A549 (cell line): ENCODE results near the gene LIMCH1. TPM values are rescaled to one million over a fixed set of nuclear protein-coding genes. Genes with fewer than 3 reads are reported as not detected.

Experiments used
- ATAC-seq, 2 experiments: fragments of 200-7000 bp in 1 of 2; fragments of >200 bp in 1 of 2; cut with Nextera tagmentation in 1 of 2; cut with Tn5 transposase in 1 of 2; 3 replicates each; pipeline versions ENCODE4 v1.8.0 to v1.9.1; 2018 to 2020; ENCODE audit warnings: mild to moderate bottlenecking in 1 of 2, moderate library complexity in 1 of 2
- CTCF ChIA-PET: fragments of 300-600 bp; sonication (Branson Sonifier 250); formaldehyde crosslinking; extraction: SDS; loops from one replicate; lab custom pipeline; 2021; ENCODE audit warnings: antibody characterized with exemption, inconsistent platforms; lab: Yijun Ruan, JAX
- POLR2A ChIA-PET: fragments of 350-600 bp; formaldehyde crosslinking; extraction: SDS; loops from one replicate; lab custom pipeline; 2021; ENCODE audit warnings: antibody characterized with exemption, inconsistent platforms; lab: Yijun Ruan, JAX
- DNase-seq, 2 experiments: peaks; one replicate each; pipeline versions ENCODE4 v3.0.0 to v3.0.0-alpha.2; 2011 to 2016; ENCODE audit warnings: low read depth in 1 of 2, low spot score in 1 of 2
- FAIRE-seq: peaks from 2 replicates; lab custom pipeline; 2011; peaks lifted over from hg19 to GRCh38; lab: Jason Lieb, UNC
- H3K27ac ChIP-seq, 2 experiments: fragments of >200 bp; sonication (Bioruptor Twin); formaldehyde crosslinking; 3 replicates each; pipeline ENCODE4 v1.5.1; 2016 to 2017
- H3K4me1 ChIP-seq: fragments of >200 bp; sonication (Bioruptor Twin); formaldehyde crosslinking; 3 replicates; pipeline ENCODE4 v1.6.1; 2016
- H3K4me2 ChIP-seq: fragments of >200 bp; sonication (Bioruptor Twin); formaldehyde crosslinking; 3 replicates; pipeline ENCODE4 v1.6.1; 2016
- H3K4me3 ChIP-seq: fragments of >200 bp; sonication (Bioruptor Twin); formaldehyde crosslinking; 3 replicates; pipeline ENCODE4 v1.5.1; 2016
- H3K9me3 ChIP-seq: fragments of >200 bp; sonication (Bioruptor Twin); formaldehyde crosslinking; 3 replicates; pipeline ENCODE4 v1.6.1; 2016
- BHLHE40 ChIP-seq: IDR thresholded peaks from 2 replicates; pipeline ENCODE4 v1.6.1; 2012; ENCODE audit warnings: low read depth, low read length, inconsistent platforms
- ELK1 ChIP-seq: fragments of 150-350 bp; IDR thresholded peaks from 2 replicates; pipeline ENCODE4 v1.6.1; 2014; ENCODE audit warnings: low read depth, mild to moderate bottlenecking, low read length
- EP300 ChIP-seq, 2 experiments: fragments of >200 bp; sonication (Bioruptor Twin); formaldehyde crosslinking; IDR thresholded peaks; 2 replicates in 1 of 2; 3 replicates in 1 of 2; pipeline ENCODE4 v1.6.1; 2016 to 2017
- FOSB ChIP-seq: fragments of 250-450 bp; sonication (Bioruptor Pico); IDR thresholded peaks from 2 replicates; pipeline ENCODE4 v1.5.0; 2020; ENCODE audit warnings: mild to moderate bottlenecking, moderate library complexity
- FOXS1 ChIP-seq: fragments of 250-450 bp; sonication (Bioruptor Pico); IDR thresholded peaks from 2 replicates; pipeline ENCODE4 v1.5.0; 2020; ENCODE audit warnings: mild to moderate bottlenecking, moderate library complexity
- HMGXB4 ChIP-seq: fragments of 250-450 bp; sonication (Bioruptor Pico); IDR thresholded peaks from 2 replicates; pipeline ENCODE4 v1.5.0; 2021; ENCODE audit warnings: mild to moderate bottlenecking, moderate library complexity, borderline replicate concordance
- HOXB5 ChIP-seq: fragments of 250-450 bp; sonication (Bioruptor Pico); IDR thresholded peaks from 2 replicates; pipeline ENCODE4 v1.5.0; 2020; ENCODE audit warnings: mild to moderate bottlenecking, moderate library complexity
- JUNB ChIP-seq: fragments of >200 bp; sonication (Bioruptor Twin); formaldehyde crosslinking; IDR thresholded peaks from 2 replicates; pipeline ENCODE4 v1.6.1; 2016
- MAFK ChIP-seq: fragments of 450-650 bp; IDR thresholded peaks from 2 replicates; pipeline ENCODE4 v1.6.1; 2014; ENCODE audit not compliant: partially characterized antibody
- NPAS2 ChIP-seq: fragments of 250-450 bp; sonication (Bioruptor Pico); IDR thresholded peaks from 2 replicates; pipeline ENCODE4 v1.8.0; 2022; ENCODE audit warnings: mild to moderate bottlenecking, moderate library complexity, borderline replicate concordance
- NR3C1 ChIP-seq: fragments of >200 bp; sonication (Bioruptor Twin); formaldehyde crosslinking; IDR thresholded peaks from 3 replicates; pipeline ENCODE4 v1.6.1; 2017
- POLR2AphosphoS2 ChIP-seq: conservative IDR thresholded peaks from 2 replicates; pipeline ENCODE4 v1.6.1; 2012; ENCODE audit warnings: low read length, improper control_type of control experiment, inconsistent platforms
- RAD21 ChIP-seq, 2 experiments: fragments of >200 bp in 1 of 2; sonication (Bioruptor Twin) in 1 of 2; formaldehyde crosslinking in 1 of 2; IDR thresholded peaks in 1 of 2; conservative IDR thresholded peaks in 1 of 2; 2 replicates in 1 of 2; 3 replicates in 1 of 2; pipeline ENCODE4 v1.6.1; 2012 to 2018; ENCODE audit warnings: inconsistent platforms in 1 of 2
- RARB ChIP-seq: fragments of 250-450 bp; sonication (Bioruptor Pico); IDR thresholded peaks from 2 replicates; pipeline ENCODE4 v1.8.0; 2021; ENCODE audit warnings: mild to moderate bottlenecking, moderate library complexity
- RCOR1 ChIP-seq: fragments of 150-350 bp; IDR thresholded peaks from 2 replicates; pipeline ENCODE4 v1.6.1; 2014; ENCODE audit warnings: antibody characterized with exemption, low read length, low read depth
- SMC3 ChIP-seq: fragments of >200 bp; sonication (Bioruptor Twin); formaldehyde crosslinking; IDR thresholded peaks from 3 replicates; pipeline ENCODE4 v1.6.1; 2018; ENCODE audit warnings: inconsistent platforms
- SREBF2 ChIP-seq: fragments of 450-650 bp; IDR thresholded peaks from 2 replicates; pipeline ENCODE4 v1.6.1; 2014; ENCODE audit warnings: mild to moderate bottlenecking, moderate library complexity
- TFCP2L1 ChIP-seq: fragments of 250-450 bp; sonication (Bioruptor Pico); IDR thresholded peaks from 2 replicates; pipeline ENCODE4 v1.5.0; 2021; ENCODE audit warnings: mild to moderate bottlenecking
- ZNF302 ChIP-seq: fragments of 250-450 bp; sonication (Bioruptor Pico); IDR thresholded peaks from 2 replicates; pipeline ENCODE4 v1.9.0; 2021; ENCODE audit warnings: inconsistent platforms, mild to moderate bottlenecking, moderate library complexity
- WGBS: methylation state at CpG from one replicate; pipeline ENCODE4 v1.1.6; 2017; ENCODE audit errors: missing lambda C conversion rate; 5-methylcytosine and 5-hydroxymethylcytosine counted together
- polyA plus RNA-seq, 4 experiments: library from polyadenylated mRNA; depleted of rRNA in 3 of 4; stranded (reverse); fragments of >200 nt; fragmentation: RNase III in 1 of 4; extraction: RNeasy Plus Mini Kit Qiagen cat#74134 plus additional on column Dnase treatment in 1 of 4; gene quantifications; 2 replicates in 3 of 4; 3 replicates in 1 of 4; pipeline ENCODE4 v1.2.3, GENCODE V29; 2011 to 2017
- TF ChIP-seq, protein P1 (sequence below): fragments of >200 bp; sonication (Bioruptor Twin); formaldehyde crosslinking; IDR thresholded peaks from 3 replicates; pipeline ENCODE4 v1.6.1; 2016

LIMCH1 gene
- polyA plus RNA-seq, 2 of the 4 experiments (the other 2 are of a cell fraction) = 52.9 to 88.9 TPM

- H3K27ac ChIP-seq = no peak overlapping the region
- H3K4me2 ChIP-seq = no peak overlapping the region
- no peaks in the 10 kb centered on the region for H3K4me1 ChIP-seq
- H3K4me3 ChIP-seq = no peak overlapping the region
- FAIRE-seq (no peak), DNase-seq (no peak), ATAC-seq (no peak)
- H3K9me3 ChIP-seq = no peaks in the 10 kb centered on the region
- ChIA-PET CTCF (no interaction called here), POLR2A (no interaction called here)
- TF ChIP-seq JUNB (no peak), NR3C1 (no peak), BHLHE40 (no peak), ELK1 (no peak), RAD21 (conservative IDR thresholded peaks at IDR 0.05 in 1 of 2, IDR thresholded peaks at IDR 0.05 in 1 of 2) (no peak), NPAS2 (CRISPR knock-in tag) (no peak), RCOR1 (no peak), HMGXB4 (CRISPR knock-in tag) (no peak), FOSB (CRISPR knock-in tag) (no peak), SREBF2 (no peak), HOXB5 (CRISPR knock-in tag) (no peak), ZNF302 (CRISPR knock-in tag) (no peak), RARB (CRISPR knock-in tag) (no peak), MAFK (no peak)
- WGBS = 61% methylated on average over 17 of the region's 21 CpGs
Measured at GRCh38 chr4:41748074-41748570, 210.2 kb downstream of the LIMCH1 start.

GRCh38 chr4:41748571-41749475 lies 210.9 kb downstream of the LIMCH1 start, which contains the start of gene PHOX2B:
TSS of gene PHOX2B (minus strand) at chr4:41748725. CDS start at chr4:41748610, 115 bp downstream.
- H3K4me2 ChIP-seq = no peak within 1 kb of the TSS
- ChIA-PET CTCF (interaction anchor here (0.7 kb wide), 1 partner anchor 45 kb away, joined by 4 read pairs; no protein-coding TSS in a partner anchor), POLR2A (no interaction called here)
- no peak; a peak in 1 of 6 replicates for ATAC-seq
- no peak within 1 kb of the TSS for H3K27ac ChIP-seq
- FAIRE-seq = no peak
- H3K4me3 ChIP-seq = no peak within 1 kb of the TSS
- TF ChIP-seq, protein P1, sequence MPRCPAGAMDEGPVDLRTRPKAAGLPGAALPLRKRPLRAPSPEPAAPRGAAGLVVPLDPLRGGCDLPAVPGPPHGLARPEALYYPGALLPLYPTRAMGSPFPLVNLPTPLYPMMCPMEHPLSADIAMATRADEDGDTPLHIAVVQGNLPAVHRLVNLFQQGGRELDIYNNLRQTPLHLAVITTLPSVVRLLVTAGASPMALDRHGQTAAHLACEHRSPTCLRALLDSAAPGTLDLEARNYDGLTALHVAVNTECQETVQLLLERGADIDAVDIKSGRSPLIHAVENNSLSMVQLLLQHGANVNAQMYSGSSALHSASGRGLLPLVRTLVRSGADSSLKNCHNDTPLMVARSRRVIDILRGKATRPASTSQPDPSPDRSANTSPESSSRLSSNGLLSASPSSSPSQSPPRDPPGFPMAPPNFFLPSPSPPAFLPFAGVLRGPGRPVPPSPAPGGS = no peak
- TF ChIP-seq EP300 (IDR thresholded peaks at IDR 0.05) (no peak), TFCP2L1 (CRISPR knock-in tag) (no peak), SMC3 (no peak), FOXS1 (CRISPR knock-in tag) (no peak), POLR2AphosphoS2 (no peak)
- DNase-seq = no peak
- WGBS = 61% methylated on average over 15 of the region's 15 CpGs
- no peaks in the 10 kb centered on the region for H3K4me1 ChIP-seq
- no peaks in the 10 kb centered on the region for H3K9me3 ChIP-seq
